Measurements from ENCODE around the gene RXFP3.

RXFP3 gene

GRCh38 chr5:33928283-33928682 is 7.9 kb upstream of the RXFP3 start:
- 94% methylated on average over 2 of the region's 2 CpGs for WGBS
- Histone ChIP-seq H2AK5ac (ENCODE audit: low read length, severe bottlenecking) (no peak overlapping the region), H3K9ac (ENCODE audit: low read length) (no peak overlapping the region), H3K18ac (ENCODE audit: low read depth in 1 of 2, low read length in 2 of 2) (no peak overlapping the region), H3K4me2 (ENCODE audit: low read length, poor library complexity, severe bottlenecking) (no peak overlapping the region), H3K4me1 (ENCODE audit: control insufficient read depth, insufficient read depth, low read depth, low read length) (no peaks in the 10 kb centered on the region), H3K14ac (ENCODE audit: low read length in 2 of 2) (no peak overlapping the region), H3K27ac (ENCODE audit: low read length, poor library complexity, severe bottlenecking) (no peak overlapping the region), H3K27me3 (ENCODE audit: control insufficient read depth in 1 of 2, insufficient read depth in 1 of 2, low read length in 2 of 2) (no peaks in the 10 kb centered on the region), H2BK12ac (ENCODE audit: low read length in 2 of 2) (no peak overlapping the region), H3K9me3 (ENCODE audit: control insufficient read depth, low read length) (no peaks in the 10 kb centered on the region), H4K91ac (ENCODE audit: low read length) (no peak overlapping the region), H2BK120ac (ENCODE audit: low read depth, low read length) (no peak overlapping the region), H3K4me3 (ENCODE audit: insufficient read depth in 1 of 2, low read depth in 1 of 2, low read length in 2 of 2) (no peak overlapping the region), H2BK5ac (ENCODE audit: low read depth, low read length, poor library complexity, severe bottlenecking) (no peak overlapping the region), H2BK15ac (ENCODE audit: low read depth, poor library complexity, severe bottlenecking) (no peak overlapping the region), H4K8ac (ENCODE audit: low read length) (no peak overlapping the region), H3K36me3 (ENCODE audit: control insufficient read depth in 1 of 2, insufficient read depth in 2 of 2, low read depth in 1 of 2, low read length in 2 of 2) (no peaks in the 10 kb centered on the region), H3K23ac (ENCODE audit: low read length in 2 of 2) (no peak overlapping the region), H2AFZ (ENCODE audit: low read depth, low read length) (no peak overlapping the region), H3K79me1 (replicated peaks; ENCODE audit: low read length, poor library complexity, severe bottlenecking) (no peaks in the 10 kb centered on the region), H3K4ac (ENCODE audit: low read depth in 1 of 2, low read length in 2 of 2) (no peak overlapping the region)
- DNase-seq = no peak

GRCh38 chr5:33929925-33930690 is 6.1 kb upstream of the RXFP3 start:
- WGBS = 91% methylated on average over 5 of the region's 6 CpGs
- H3K4ac ChIP-seq (ENCODE audit: low read depth in 1 of 2, low read length in 2 of 2) = no peak overlapping the region
- no peak overlapping the region for H3K4me2 ChIP-seq (ENCODE audit: low read length, poor library complexity, severe bottlenecking)
- no peak overlapping the region for H4K8ac ChIP-seq (ENCODE audit: low read length)
- no peak overlapping the region for H2BK120ac ChIP-seq (ENCODE audit: low read depth, low read length)
- H3K14ac ChIP-seq (ENCODE audit: low read length in 2 of 2) = no peak overlapping the region
- DNase-seq = no peak
- H3K18ac ChIP-seq (ENCODE audit: low read depth in 1 of 2, low read length in 2 of 2) = no peak overlapping the region
- no peak overlapping the region for H3K23ac ChIP-seq (ENCODE audit: low read length in 2 of 2)
- no peak overlapping the region for H3K9ac ChIP-seq (ENCODE audit: low read length)
- H3K36me3 ChIP-seq (ENCODE audit: control insufficient read depth in 1 of 2, insufficient read depth in 2 of 2, low read depth in 1 of 2, low read length in 2 of 2) = no peaks in the 10 kb centered on the region
- H2BK15ac ChIP-seq (ENCODE audit: low read depth, poor library complexity, severe bottlenecking) = no peak overlapping the region
- H3K4me1 ChIP-seq (ENCODE audit: control insufficient read depth, insufficient read depth, low read depth, low read length) = no peaks in the 10 kb centered on the region
- no peak overlapping the region for H2BK5ac ChIP-seq (ENCODE audit: low read depth, low read length, poor library complexity, severe bottlenecking)
- H3K27ac ChIP-seq (ENCODE audit: low read length, poor library complexity, severe bottlenecking) = no peak overlapping the region
- H3K27me3 ChIP-seq (ENCODE audit: control insufficient read depth in 1 of 2, insufficient read depth in 1 of 2, low read length in 2 of 2) = no peaks in the 10 kb centered on the region
- H3K4me3 ChIP-seq (ENCODE audit: insufficient read depth in 1 of 2, low read depth in 1 of 2, low read length in 2 of 2) = no peak overlapping the region
- no peak overlapping the region for H2AFZ ChIP-seq (ENCODE audit: low read depth, low read length)
- no peak overlapping the region for H2AK5ac ChIP-seq (ENCODE audit: low read length, severe bottlenecking)
- no peak overlapping the region for H4K91ac ChIP-seq (ENCODE audit: low read length)
- no peaks in the 10 kb centered on the region for H3K9me3 ChIP-seq (ENCODE audit: control insufficient read depth, low read length)
- H2BK12ac ChIP-seq (ENCODE audit: low read length in 2 of 2) = no peak overlapping the region
- H3K79me1 ChIP-seq (replicated peaks; ENCODE audit: low read length, poor library complexity, severe bottlenecking) = no peaks in the 10 kb centered on the region

- Histone ChIP-seq H2AK5ac (ENCODE audit: low read length, severe bottlenecking) (no peak overlapping the region), H3K4me2 (ENCODE audit: low read length, poor library complexity, severe bottlenecking) (no peak overlapping the region), H2BK15ac (ENCODE audit: low read depth, poor library complexity, severe bottlenecking) (no peak overlapping the region), H3K18ac (ENCODE audit: low read depth in 1 of 2, low read length in 2 of 2) (no peak overlapping the region), H3K36me3 (ENCODE audit: control insufficient read depth in 1 of 2, insufficient read depth in 2 of 2, low read depth in 1 of 2, low read length in 2 of 2) (no peaks in the 10 kb centered on the region), H3K4me1 (ENCODE audit: control insufficient read depth, insufficient read depth, low read depth, low read length) (peaks cover 2% of the 10 kb centered on the region), H3K4me3 (ENCODE audit: insufficient read depth in 1 of 2, low read depth in 1 of 2, low read length in 2 of 2) (no peak overlapping the region), H2BK120ac (ENCODE audit: low read depth, low read length) (no peak overlapping the region), H3K9ac (ENCODE audit: low read length) (no peak overlapping the region), H3K79me1 (replicated peaks; ENCODE audit: low read length, poor library complexity, severe bottlenecking) (no peaks in the 10 kb centered on the region), H3K9me3 (ENCODE audit: control insufficient read depth, low read length) (no peaks in the 10 kb centered on the region), H2BK5ac (ENCODE audit: low read depth, low read length, poor library complexity, severe bottlenecking) (no peak overlapping the region), H4K91ac (ENCODE audit: low read length) (no peak overlapping the region), H3K4ac (ENCODE audit: low read depth in 1 of 2, low read length in 2 of 2) (no peak overlapping the region), H3K14ac (ENCODE audit: low read length in 2 of 2) (no peak overlapping the region), H2BK12ac (ENCODE audit: low read length in 2 of 2) (no peak overlapping the region), H2AFZ (ENCODE audit: low read depth, low read length) (no peak overlapping the region), H3K27ac (ENCODE audit: low read length, poor library complexity, severe bottlenecking) (no peak overlapping the region), H3K23ac (ENCODE audit: low read length in 2 of 2) (no peak overlapping the region), H3K27me3 (ENCODE audit: control insufficient read depth in 1 of 2, insufficient read depth in 1 of 2, low read length in 2 of 2) (peaks cover 0 to under 1% of the 10 kb centered on the region in 2 experiments), H4K8ac (ENCODE audit: low read length) (no peak overlapping the region)
- DNase-seq = no peak
- 84% methylated on average over 5 of the region's 5 CpGs for WGBS
These were observed 5.0 kb upstream of the RXFP3 start for GRCh38 chr5:33931136-33931535.

- Histone ChIP-seq H2BK15ac (ENCODE audit: low read depth, poor library complexity, severe bottlenecking) (no peak overlapping the region), H4K8ac (ENCODE audit: low read length) (no peak overlapping the region), H3K4ac (ENCODE audit: low read depth in 1 of 2, low read length in 2 of 2) (no peak overlapping the region), H4K91ac (ENCODE audit: low read length) (no peak overlapping the region), H3K9me3 (ENCODE audit: control insufficient read depth, low read length) (no peaks in the 10 kb centered on the region), H2BK12ac (ENCODE audit: low read length in 2 of 2) (no peak overlapping the region), H2BK120ac (ENCODE audit: low read depth, low read length) (no peak overlapping the region), H3K14ac (ENCODE audit: low read length in 2 of 2) (no peak overlapping the region), H3K18ac (ENCODE audit: low read depth in 1 of 2, low read length in 2 of 2) (no peak overlapping the region), H3K9ac (ENCODE audit: low read length) (no peak overlapping the region), H2BK5ac (ENCODE audit: low read depth, low read length, poor library complexity, severe bottlenecking) (no peak overlapping the region), H3K4me2 (ENCODE audit: low read length, poor library complexity, severe bottlenecking) (no peak overlapping the region), H3K27me3 (ENCODE audit: control insufficient read depth in 1 of 2, insufficient read depth in 1 of 2, low read length in 2 of 2) (peaks cover 8 to 27% of the 10 kb centered on the region in 2 experiments), H3K36me3 (ENCODE audit: control insufficient read depth in 1 of 2, insufficient read depth in 2 of 2, low read depth in 1 of 2, low read length in 2 of 2) (no peaks in the 10 kb centered on the region), H3K4me3 (ENCODE audit: insufficient read depth in 1 of 2, low read depth in 1 of 2, low read length in 2 of 2) (no peak overlapping the region), H3K27ac (ENCODE audit: low read length, poor library complexity, severe bottlenecking) (no peak overlapping the region), H3K23ac (ENCODE audit: low read length in 2 of 2) (no peak overlapping the region), H2AFZ (ENCODE audit: low read depth, low read length) (no peak overlapping the region), H3K4me1 (ENCODE audit: control insufficient read depth, insufficient read depth, low read depth, low read length) (peaks cover 8% of the 10 kb centered on the region), H2AK5ac (ENCODE audit: low read length, severe bottlenecking) (no peak overlapping the region), H3K79me1 (replicated peaks; ENCODE audit: low read length, poor library complexity, severe bottlenecking) (no peaks in the 10 kb centered on the region)
- DNase-seq = no peak
- 91% methylated on average over 3 of the region's 3 CpGs for WGBS
These were observed 2.4 kb upstream of the RXFP3 start for GRCh38 chr5:33933723-33934169.
